ENCODE results near the gene ZNF76. TPM values are rescaled to one million over a fixed set of nuclear protein-coding genes. Genes with fewer than 3 reads are reported as not detected.

Gene ZNF76
- total RNA-seq, 1 experiment from 2014 or later, result 39.9 TPM

DNA sequence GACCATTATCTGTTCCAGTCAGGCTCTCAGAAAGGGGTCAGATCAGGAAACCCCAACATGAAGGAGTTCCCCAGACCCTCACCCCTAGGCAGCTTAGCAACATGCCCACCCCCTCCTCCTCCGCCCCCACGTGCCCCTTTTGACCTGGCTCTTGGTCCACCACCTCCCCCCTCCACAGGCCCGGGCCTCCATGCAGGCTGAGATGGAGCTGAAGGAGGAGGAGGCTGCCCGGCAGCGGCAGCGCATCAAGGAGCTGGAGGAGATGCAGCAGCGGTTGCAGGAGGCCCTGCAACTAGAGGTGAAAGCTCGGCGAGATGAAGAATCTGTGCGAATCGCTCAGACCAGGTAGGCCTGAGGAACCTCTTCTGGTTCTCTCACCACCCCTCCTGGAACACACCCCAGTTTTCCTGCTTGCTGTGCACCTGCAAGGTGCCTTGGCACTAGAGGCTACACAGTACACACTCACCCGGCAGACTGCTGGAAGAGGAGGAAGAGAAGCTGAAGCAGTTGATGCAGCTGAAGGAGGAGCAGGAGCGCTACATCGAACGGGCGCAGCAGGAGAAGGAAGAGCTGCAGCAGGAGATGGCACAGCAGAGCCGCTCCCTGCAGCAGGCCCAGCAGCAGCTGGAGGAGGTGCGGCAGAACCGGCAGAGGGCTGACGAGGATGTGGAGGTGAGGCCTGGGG, 60.0 kb downstream of the ZNF76 start:
- Histone ChIP-seq H3K9me2 (ENCODE audit: insufficient read depth) (no peaks in the 10 kb centered on the region), H2AFZ (no peak overlapping the region), H3K4me1 (replicated peaks; ENCODE audit: insufficient read depth) (no peaks in the 10 kb centered on the region), H3K27me3 (ENCODE audit: insufficient read depth, low read depth) (no peaks in the 10 kb centered on the region), H3K27ac (no peak overlapping the region), H3K9me3 (ENCODE audit: insufficient read depth, low read depth) (no peaks in the 10 kb centered on the region), H3K36me3 (ENCODE audit: low read depth) (no peaks in the 10 kb centered on the region), H3K4me2 (no peak overlapping the region), H4K20me1 (ENCODE audit: insufficient read depth) (no peaks in the 10 kb centered on the region), H3F3A (ENCODE audit: insufficient read depth, low read depth) (no peaks in the 10 kb centered on the region), H3K79me2 (ENCODE audit: low read depth) (no peaks in the 10 kb centered on the region), H3K4me3 (no peak overlapping the region)
- CTCF ChIA-PET, result interaction anchor here (0.6 kb wide), 1 partner anchor 1100 kb away, joined by 3 read pairs; no protein-coding TSS in a partner anchor
- POLR2A ChIA-PET (ENCODE audit: unreplicated experiment), result interaction anchor here (0.7 kb wide), 1 partner anchor 308 kb away, joined by 5 read pairs; no protein-coding TSS in a partner anchor
- DNase-seq, result no peak
- intact Hi-C loops (cut with micrococcal nuclease; ENCODE audit: unreplicated experiment), result no loop called here
- TF ChIP-seq EZH2 (IDR thresholded peaks at IDR 0.05; ENCODE audit: low read depth), result no peak
- TF ChIP-seq, protein P1, sequence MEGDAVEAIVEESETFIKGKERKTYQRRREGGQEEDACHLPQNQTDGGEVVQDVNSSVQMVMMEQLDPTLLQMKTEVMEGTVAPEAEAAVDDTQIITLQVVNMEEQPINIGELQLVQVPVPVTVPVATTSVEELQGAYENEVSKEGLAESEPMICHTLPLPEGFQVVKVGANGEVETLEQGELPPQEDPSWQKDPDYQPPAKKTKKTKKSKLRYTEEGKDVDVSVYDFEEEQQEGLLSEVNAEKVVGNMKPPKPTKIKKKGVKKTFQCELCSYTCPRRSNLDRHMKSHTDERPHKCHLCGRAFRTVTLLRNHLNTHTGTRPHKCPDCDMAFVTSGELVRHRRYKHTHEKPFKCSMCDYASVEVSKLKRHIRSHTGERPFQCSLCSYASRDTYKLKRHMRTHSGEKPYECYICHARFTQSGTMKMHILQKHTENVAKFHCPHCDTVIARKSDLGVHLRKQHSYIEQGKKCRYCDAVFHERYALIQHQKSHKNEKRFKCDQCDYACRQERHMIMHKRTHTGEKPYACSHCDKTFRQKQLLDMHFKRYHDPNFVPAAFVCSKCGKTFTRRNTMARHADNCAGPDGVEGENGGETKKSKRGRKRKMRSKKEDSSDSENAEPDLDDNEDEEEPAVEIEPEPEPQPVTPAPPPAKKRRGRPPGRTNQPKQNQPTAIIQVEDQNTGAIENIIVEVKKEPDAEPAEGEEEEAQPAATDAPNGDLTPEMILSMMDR (conservative IDR thresholded peaks at IDR 0.05), result no peak
- BruUV-seq (replicated peaks), result no TSS peak

DNA sequence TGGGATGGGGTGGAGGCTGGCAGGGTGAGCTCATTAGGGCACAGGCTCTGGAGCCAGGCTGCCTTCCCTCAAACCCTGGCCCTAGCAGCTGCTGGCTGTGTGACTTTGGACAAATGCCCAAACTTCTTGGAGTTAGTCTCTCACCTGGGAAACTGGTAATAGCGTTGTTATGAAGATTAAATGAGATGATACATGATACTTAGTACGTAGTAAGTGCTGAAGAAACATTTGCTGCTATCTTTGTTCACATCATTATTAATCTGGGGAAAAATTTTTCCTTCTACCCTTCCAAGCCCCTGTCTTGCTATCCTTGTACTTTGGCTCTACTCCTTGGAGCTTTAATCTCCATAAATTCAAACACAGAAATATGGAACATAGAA, 60.5 kb downstream of the ZNF76 start:
- BruUV-seq (replicated peaks), result no TSS peak

DNA sequence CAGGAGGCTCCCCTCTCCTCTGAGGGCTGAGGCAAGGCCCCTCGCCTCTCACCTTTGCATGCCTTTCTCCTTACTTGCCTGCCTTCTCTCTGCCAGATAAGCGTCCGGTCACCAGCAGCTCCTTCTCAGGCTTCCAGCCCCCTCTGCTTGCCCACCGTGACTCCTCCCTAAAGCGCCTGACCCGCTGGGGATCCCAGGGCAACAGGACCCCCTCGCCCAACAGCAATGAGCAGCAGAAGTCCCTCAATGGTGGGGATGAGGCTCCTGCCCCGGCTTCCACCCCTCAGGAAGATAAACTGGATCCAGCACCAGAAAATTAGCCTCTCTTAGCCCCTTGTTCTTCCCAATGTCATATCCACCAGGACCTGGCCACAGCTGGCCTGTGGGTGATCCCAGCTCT, 61.6 kb downstream of the ZNF76 start:
- no peaks in the 10 kb centered on the region for H3K36me3 ChIP-seq (ENCODE audit: low read depth)
- no peaks in the 10 kb centered on the region for H3K9me2 ChIP-seq (ENCODE audit: insufficient read depth)
- no peaks in the 10 kb centered on the region for H4K20me1 ChIP-seq (ENCODE audit: insufficient read depth)
- H3K79me2 ChIP-seq (ENCODE audit: low read depth), result no peaks in the 10 kb centered on the region
- H3K27me3 ChIP-seq (ENCODE audit: insufficient read depth, low read depth), result no peaks in the 10 kb centered on the region
- ChIA-PET POLR2A (ENCODE audit: unreplicated experiment) (no interaction called here), CTCF (no interaction called here)
- H3K9me3 ChIP-seq (ENCODE audit: insufficient read depth, low read depth), result no peaks in the 10 kb centered on the region
- no peak overlapping the region for H2AFZ ChIP-seq
- H3K4me2 ChIP-seq, result no peak overlapping the region
- DNase-seq, result no peak
- no peak for TF ChIP-seq EZH2 (IDR thresholded peaks at IDR 0.05; ENCODE audit: low read depth)
- TF ChIP-seq, protein P1 (conservative IDR thresholded peaks at IDR 0.05), result no peak
- H3K4me1 ChIP-seq (replicated peaks; ENCODE audit: insufficient read depth), result no peaks in the 10 kb centered on the region
- no peak overlapping the region for H3K4me3 ChIP-seq
- H3K27ac ChIP-seq, result no peak overlapping the region
- no peaks in the 10 kb centered on the region for H3F3A ChIP-seq (ENCODE audit: insufficient read depth, low read depth)
- intact Hi-C loops (cut with micrococcal nuclease; ENCODE audit: unreplicated experiment), result no loop called here
- BruUV-seq (replicated peaks), result no TSS peak

More for the DNA sequence above, 60.5 kb downstream of the ZNF76 start:
- Histone ChIP-seq H3K27me3 (ENCODE audit: insufficient read depth, low read depth) (no peaks in the 10 kb centered on the region), H3K4me1 (replicated peaks; ENCODE audit: insufficient read depth) (no peaks in the 10 kb centered on the region), H3K4me2 (no peak overlapping the region), H4K20me1 (ENCODE audit: insufficient read depth) (no peaks in the 10 kb centered on the region), H3K27ac (no peak overlapping the region), H3K4me3 (no peak overlapping the region), H3F3A (ENCODE audit: insufficient read depth, low read depth) (no peaks in the 10 kb centered on the region), H2AFZ (no peak overlapping the region), H3K9me2 (ENCODE audit: insufficient read depth) (no peaks in the 10 kb centered on the region), H3K79me2 (ENCODE audit: low read depth) (no peaks in the 10 kb centered on the region), H3K36me3 (ENCODE audit: low read depth) (no peaks in the 10 kb centered on the region), H3K9me3 (ENCODE audit: insufficient read depth, low read depth) (no peaks in the 10 kb centered on the region)
- DNase-seq, result no peak
- intact Hi-C loops (cut with micrococcal nuclease; ENCODE audit: unreplicated experiment), result no loop called here
- TF ChIP-seq EZH2 (IDR thresholded peaks at IDR 0.05; ENCODE audit: low read depth), result no peak
- TF ChIP-seq, protein P1 (conservative IDR thresholded peaks at IDR 0.05), result no peak
- POLR2A ChIA-PET (ENCODE audit: unreplicated experiment), result no interaction called here
- CTCF ChIA-PET, result interaction anchor here (0.6 kb wide), 1 partner anchor 1099 kb away, joined by 3 read pairs; no protein-coding TSS in a partner anchor
